SK-N-SH treated with all-trans-retinoic acid at 6 μM for 48 hours (cell line): ENCODE data around the gene ADPRHL1.

Experiments
- ARNTL ChIP-seq: fragments of 450-650 bp; formaldehyde crosslinking; IDR thresholded peaks from 2 replicates; pipeline ENCODE4 v1.5.0; 2020; ENCODE audit warnings: low read depth, mild to moderate bottlenecking, moderate library complexity, borderline replicate concordance
- BACH2 ChIP-seq: fragments of 250-450 bp; sonication (Bioruptor Pico); IDR thresholded peaks from 2 replicates; pipeline ENCODE4 v1.9.0; 2021; ENCODE audit warnings: mild to moderate bottlenecking, borderline replicate concordance
- PATZ1 ChIP-seq: fragments of 250-450 bp; sonication (Bioruptor Pico); IDR thresholded peaks from 2 replicates; pipeline ENCODE4 v1.8.0; 2020; ENCODE audit warnings: mild to moderate bottlenecking, moderate library complexity, borderline replicate concordance
- ZFP3 ChIP-seq: fragments of 250-450 bp; sonication (Bioruptor Pico); IDR thresholded peaks from 2 replicates; pipeline ENCODE4 v1.5.0; 2020; ENCODE audit warnings: mild to moderate bottlenecking, moderate library complexity
- TF ChIP-seq, protein P1 (sequence below): fragments of 250-450 bp; sonication (Bioruptor Pico); IDR thresholded peaks from 2 replicates; pipeline ENCODE4 v1.5.1; 2020; ENCODE audit warnings: low read depth, mild to moderate bottlenecking, moderate library complexity

DNA sequence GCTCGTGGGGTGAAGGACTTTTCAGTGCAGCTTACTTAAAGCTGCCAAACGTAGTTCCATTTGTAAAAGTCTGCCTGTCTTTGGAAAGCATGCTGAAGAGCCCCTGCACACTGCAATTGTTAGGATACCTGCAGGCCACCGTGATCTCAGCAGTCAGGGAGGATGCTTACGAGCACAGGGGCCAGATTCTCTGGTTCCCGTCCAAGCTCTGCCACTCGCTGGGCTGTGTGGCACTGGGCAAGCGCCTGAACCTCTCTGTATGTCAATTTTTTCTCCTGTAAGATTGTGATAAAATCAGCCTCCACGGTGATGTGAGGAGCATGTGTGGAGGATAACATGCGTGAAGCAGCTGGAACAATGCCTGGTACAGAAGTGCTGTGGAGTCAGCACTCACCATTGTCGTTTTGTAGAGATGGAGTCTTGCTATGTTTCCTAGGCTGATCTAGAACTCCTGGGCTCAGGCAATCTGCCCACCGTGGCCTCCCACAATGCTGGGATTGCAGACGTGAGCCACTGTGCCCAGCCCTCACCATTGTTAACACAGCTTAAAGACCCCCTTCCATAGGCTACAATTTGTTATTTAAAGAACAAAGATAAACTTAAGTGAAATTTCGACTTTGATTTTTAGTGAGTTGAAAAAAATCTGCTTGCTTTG lies 3.5 kb downstream of the ADPRHL1 start:
- TF ChIP-seq BACH2 (no peak), ZFP3 (CRISPR knock-in tag) (no peak), PATZ1 (no peak), ARNTL (CRISPR knock-in tag) (no peak)
- TF ChIP-seq, protein P1, sequence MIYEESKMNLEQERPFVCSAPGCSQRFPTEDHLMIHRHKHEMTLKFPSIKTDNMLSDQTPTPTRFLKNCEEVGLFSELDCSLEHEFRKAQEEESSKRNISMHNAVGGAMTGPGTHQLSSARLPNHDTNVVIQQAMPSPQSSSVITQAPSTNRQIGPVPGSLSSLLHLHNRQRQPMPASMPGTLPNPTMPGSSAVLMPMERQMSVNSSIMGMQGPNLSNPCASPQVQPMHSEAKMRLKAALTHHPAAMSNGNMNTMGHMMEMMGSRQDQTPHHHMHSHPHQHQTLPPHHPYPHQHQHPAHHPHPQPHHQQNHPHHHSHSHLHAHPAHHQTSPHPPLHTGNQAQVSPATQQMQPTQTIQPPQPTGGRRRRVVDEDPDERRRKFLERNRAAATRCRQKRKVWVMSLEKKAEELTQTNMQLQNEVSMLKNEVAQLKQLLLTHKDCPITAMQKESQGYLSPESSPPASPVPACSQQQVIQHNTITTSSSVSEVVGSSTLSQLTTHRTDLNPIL (CRISPR knock-in tag) = no peak
